ENCODE data around the gene GYG1. TPM values are rescaled to one million over a fixed set of nuclear protein-coding genes. Genes with fewer than 3 reads are reported as not detected.

The GYG1 gene
- total and polyA plus RNA-seq, 2 of the 8 experiments (the other 6 are each of a cell fraction or from before 2014, with no cell fraction given), result 19.4 to 34.2 TPM

- no peak for TF ChIP-seq TAF7 (optimal IDR thresholded peaks at IDR 0.05; ENCODE audit: borderline replicate concordance, low read depth, low read length)
These were observed 26.9 kb downstream of the GYG1 start (continued) for GRCh38 chr3:149018247-149018646.
